ENCODE results near the gene DRAXIN. TPM values are rescaled to one million over a fixed set of nuclear protein-coding genes. Genes with fewer than 3 reads are reported as not detected.

The DRAXIN gene
- total RNA-seq, 4 donors from 2014 or later: 0.08 to 0.10 (median 0.08) TPM; not detected in 1

- no peaks in the 10 kb centered on the region for H3K9me3 ChIP-seq
- H3K4me3 ChIP-seq: no peak overlapping the region
- no peaks in the 10 kb centered on the region for H3K27me3 ChIP-seq
- TF ChIP-seq POLR2A (IDR thresholded peaks at IDR 0.05) (no peak), EP300 (IDR thresholded peaks at IDR 0.05) (no peak), POLR2AphosphoS5 (IDR thresholded peaks at IDR 0.05) (no peak)
- TF ChIP-seq, protein P1, sequence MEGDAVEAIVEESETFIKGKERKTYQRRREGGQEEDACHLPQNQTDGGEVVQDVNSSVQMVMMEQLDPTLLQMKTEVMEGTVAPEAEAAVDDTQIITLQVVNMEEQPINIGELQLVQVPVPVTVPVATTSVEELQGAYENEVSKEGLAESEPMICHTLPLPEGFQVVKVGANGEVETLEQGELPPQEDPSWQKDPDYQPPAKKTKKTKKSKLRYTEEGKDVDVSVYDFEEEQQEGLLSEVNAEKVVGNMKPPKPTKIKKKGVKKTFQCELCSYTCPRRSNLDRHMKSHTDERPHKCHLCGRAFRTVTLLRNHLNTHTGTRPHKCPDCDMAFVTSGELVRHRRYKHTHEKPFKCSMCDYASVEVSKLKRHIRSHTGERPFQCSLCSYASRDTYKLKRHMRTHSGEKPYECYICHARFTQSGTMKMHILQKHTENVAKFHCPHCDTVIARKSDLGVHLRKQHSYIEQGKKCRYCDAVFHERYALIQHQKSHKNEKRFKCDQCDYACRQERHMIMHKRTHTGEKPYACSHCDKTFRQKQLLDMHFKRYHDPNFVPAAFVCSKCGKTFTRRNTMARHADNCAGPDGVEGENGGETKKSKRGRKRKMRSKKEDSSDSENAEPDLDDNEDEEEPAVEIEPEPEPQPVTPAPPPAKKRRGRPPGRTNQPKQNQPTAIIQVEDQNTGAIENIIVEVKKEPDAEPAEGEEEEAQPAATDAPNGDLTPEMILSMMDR (IDR thresholded peaks at IDR 0.05): no peak
- DNase-seq (ENCODE audit: low spot score in 2 of 2): no peak
- no peak overlapping the region for H3K27ac ChIP-seq
- 66% methylated on average over 6 of the region's 7 CpGs for WGBS
- peaks cover 27% of the 10 kb centered on the region for H3K36me3 ChIP-seq
- peaks cover 5% of the 10 kb centered on the region for H3K4me1 ChIP-seq
These were observed 62.2 kb downstream of the DRAXIN start for GRCh38 chr1:11753555-11754208.

GRCh38 chr1:11757047-11757446, 65.5 kb downstream of the DRAXIN start:
- no peaks in the 10 kb centered on the region for H3K36me3 ChIP-seq
- no peak overlapping the region for H3K27ac ChIP-seq
- no peak for DNase-seq (ENCODE audit: low spot score in 2 of 2)
- H3K9me3 ChIP-seq: no peaks in the 10 kb centered on the region
- TF ChIP-seq POLR2AphosphoS5 (IDR thresholded peaks at IDR 0.05): no peak
- TF ChIP-seq POLR2A (IDR thresholded peaks at IDR 0.05): no peak
- peaks cover 4% of the 10 kb centered on the region for H3K4me1 ChIP-seq
- peaks cover 9% of the 10 kb centered on the region for H3K27me3 ChIP-seq
- WGBS: 93% methylated on average over 1 of the region's 1 CpG
- H3K4me3 ChIP-seq: no peak overlapping the region

DNA sequence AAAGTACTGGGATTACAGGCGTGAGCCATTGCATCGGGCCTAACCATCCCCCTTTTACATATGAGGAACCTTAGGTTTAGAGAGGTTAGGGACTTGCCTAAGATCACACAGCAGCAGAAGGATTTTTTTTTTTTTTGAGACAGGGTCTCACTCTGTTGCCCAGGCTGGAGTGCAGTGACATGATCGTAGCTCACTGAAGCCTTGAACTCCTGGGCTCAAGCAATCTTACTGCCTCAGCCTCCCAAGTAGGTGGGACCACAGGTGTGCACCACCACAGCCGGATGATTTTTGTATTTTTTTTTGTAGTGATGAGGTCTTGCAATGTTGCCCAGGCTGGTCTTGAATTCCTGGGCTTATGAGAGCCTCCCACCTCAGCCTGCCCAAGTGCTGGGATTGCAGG, 68.3 kb downstream of the DRAXIN start:
- no peak for TF ChIP-seq POLR2A (IDR thresholded peaks at IDR 0.05)
- no peak for TF ChIP-seq POLR2AphosphoS5 (IDR thresholded peaks at IDR 0.05)
- TF ChIP-seq, protein P1 (IDR thresholded peaks at IDR 0.05): no peak
- TF ChIP-seq EP300 (IDR thresholded peaks at IDR 0.05): no peak
- no peak overlapping the region for H3K27ac ChIP-seq
- H3K9me3 ChIP-seq: no peaks in the 10 kb centered on the region
- peaks cover 6% of the 10 kb centered on the region for H3K4me1 ChIP-seq
- 95% methylated on average over 4 of the region's 4 CpGs for WGBS
- peaks cover 15% of the 10 kb centered on the region for H3K27me3 ChIP-seq
- H3K4me3 ChIP-seq: no peak overlapping the region
- no peaks in the 10 kb centered on the region for H3K36me3 ChIP-seq
- DNase-seq (ENCODE audit: low spot score in 2 of 2): no peak

DNA sequence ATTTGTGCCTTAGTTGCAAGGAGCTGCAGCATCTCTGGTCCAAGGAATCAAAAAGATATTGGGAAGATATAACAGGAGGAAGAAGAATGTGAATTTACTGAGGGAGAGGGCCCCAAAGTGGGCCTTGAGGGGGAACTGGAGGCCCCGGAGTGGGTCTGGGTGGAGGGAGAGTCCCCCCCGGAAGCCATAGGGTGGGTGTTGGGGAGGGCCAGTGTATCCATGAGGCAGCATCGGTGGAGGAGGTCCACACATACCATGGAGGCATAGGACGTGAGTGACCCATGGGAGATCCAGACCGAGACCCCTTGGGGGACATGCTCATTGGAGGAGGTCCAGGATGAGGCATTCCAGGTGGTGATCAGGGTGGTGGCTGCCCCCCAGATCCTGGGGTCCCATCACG, 69.8 kb downstream of the DRAXIN start:
- H3K27ac ChIP-seq: no peak overlapping the region
- TF ChIP-seq, protein P1 (IDR thresholded peaks at IDR 0.05): no peak
- TF ChIP-seq POLR2AphosphoS5 (IDR thresholded peaks at IDR 0.05): no peak
- TF ChIP-seq POLR2A (IDR thresholded peaks at IDR 0.05): no peak
- TF ChIP-seq EP300 (IDR thresholded peaks at IDR 0.05): no peak
- peaks cover 6% of the 10 kb centered on the region for H3K4me1 ChIP-seq
- 86% methylated on average over 6 of the region's 6 CpGs for WGBS
- DNase-seq (ENCODE audit: low spot score in 2 of 2): no peak
- no peaks in the 10 kb centered on the region for H3K36me3 ChIP-seq
- no peak overlapping the region for H3K4me3 ChIP-seq
- H3K9me3 ChIP-seq: no peaks in the 10 kb centered on the region
- H3K27me3 ChIP-seq: peaks cover 15% of the 10 kb centered on the region

DNA sequence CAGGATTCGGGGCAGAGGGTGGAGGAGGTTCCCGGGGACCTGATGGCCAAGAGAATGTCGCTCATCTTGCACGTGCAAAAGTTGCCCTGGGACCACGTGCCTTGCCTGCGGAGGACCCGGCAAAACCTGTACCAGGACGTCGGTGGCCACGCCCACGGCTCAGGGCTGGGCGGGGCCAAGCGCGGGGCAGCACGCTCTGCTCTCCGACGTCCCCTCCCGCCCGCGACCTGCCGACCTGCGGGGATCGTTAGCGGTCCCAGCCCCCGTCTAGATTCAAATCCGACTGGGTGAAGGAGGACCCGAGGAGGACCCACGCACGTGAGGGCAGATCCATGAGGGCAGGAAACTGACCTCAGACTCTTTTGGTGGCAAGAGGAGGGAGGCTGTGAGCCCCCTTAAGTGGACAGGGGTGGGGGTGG, 70.5 kb downstream of the DRAXIN start, which contains the start of gene C1orf167:
Gene C1orf167 (plus strand): TSS at position 206 of the 419 bp plus-strand sequence. CDS start 2,208 bp downstream, outside the sequence.
- DNase-seq (ENCODE audit: low spot score in 2 of 2): no peak
- no peak within 1 kb of the TSS for H3K27ac ChIP-seq
- no peaks in the 10 kb centered on the region for H3K36me3 ChIP-seq
- peaks cover 6% of the 10 kb centered on the region for H3K4me1 ChIP-seq
- H3K9me3 ChIP-seq: no peaks in the 10 kb centered on the region
- H3K27me3 ChIP-seq: peaks cover 15% of the 10 kb centered on the region
- no peak within 1 kb of the TSS for H3K4me3 ChIP-seq
- WGBS: 12% methylated on average over 5 of the region's 29 CpGs
- TF ChIP-seq POLR2A (IDR thresholded peaks at IDR 0.05) (no peak), EP300 (IDR thresholded peaks at IDR 0.05) (no peak), POLR2AphosphoS5 (IDR thresholded peaks at IDR 0.05) (no peak)
- TF ChIP-seq, protein P1 (IDR thresholded peaks at IDR 0.05): no peak

Measured in suprapubic skin (tissue), 4 donors.